AG09309 (cell line): Measurements from ENCODE around the gene CSTF3.
"Not testable (repeated sequence)": the region's sequence is repeated elsewhere in the genome, so short reads cannot be mapped to it uniquely, and the experiment has no call there.

Experiments
- DNase-seq: peaks from one replicate; pipeline ENCODE4 v3.0.0-alpha.2; 2010; ENCODE audit warnings: low read depth
- H3K4me3 ChIP-seq: 2 replicates; pipeline ENCODE4 v1.5.1; 2011; ENCODE audit warnings: mild to moderate bottlenecking, low read depth, low read length, moderate library complexity; ENCODE audit not compliant: control insufficient read depth
- TF ChIP-seq, protein P1 (sequence below): IDR thresholded peaks from 2 replicates; pipeline ENCODE4 v1.5.1; 2011; ENCODE audit warnings: mild to moderate bottlenecking, low read depth, low read length, inconsistent platforms; ENCODE audit not compliant: insufficient read depth, control insufficient read depth; ENCODE audit errors: missing control alignments

Gene CSTF3

DNA sequence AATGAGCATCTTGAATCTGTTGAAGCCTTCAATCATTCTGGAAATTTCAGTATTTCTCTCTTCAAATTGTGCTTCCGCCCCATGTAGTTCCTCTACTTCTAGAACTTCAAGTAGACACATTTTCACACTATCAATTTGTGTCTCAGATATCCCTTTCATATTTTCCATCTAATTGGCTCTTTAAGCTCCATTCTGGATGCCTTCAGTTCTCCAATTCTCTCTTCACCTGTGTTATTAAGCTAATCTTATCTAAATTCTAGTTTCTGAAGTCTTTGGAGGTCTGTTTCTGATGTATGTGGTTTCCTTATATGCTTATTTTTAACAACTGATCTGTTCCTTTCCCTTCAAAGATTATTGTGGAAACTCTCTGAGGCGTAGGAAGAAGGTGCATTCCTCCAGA, 36.3 kb downstream of the CSTF3 start:
- DNase-seq = no peak
- TF ChIP-seq, protein P1, sequence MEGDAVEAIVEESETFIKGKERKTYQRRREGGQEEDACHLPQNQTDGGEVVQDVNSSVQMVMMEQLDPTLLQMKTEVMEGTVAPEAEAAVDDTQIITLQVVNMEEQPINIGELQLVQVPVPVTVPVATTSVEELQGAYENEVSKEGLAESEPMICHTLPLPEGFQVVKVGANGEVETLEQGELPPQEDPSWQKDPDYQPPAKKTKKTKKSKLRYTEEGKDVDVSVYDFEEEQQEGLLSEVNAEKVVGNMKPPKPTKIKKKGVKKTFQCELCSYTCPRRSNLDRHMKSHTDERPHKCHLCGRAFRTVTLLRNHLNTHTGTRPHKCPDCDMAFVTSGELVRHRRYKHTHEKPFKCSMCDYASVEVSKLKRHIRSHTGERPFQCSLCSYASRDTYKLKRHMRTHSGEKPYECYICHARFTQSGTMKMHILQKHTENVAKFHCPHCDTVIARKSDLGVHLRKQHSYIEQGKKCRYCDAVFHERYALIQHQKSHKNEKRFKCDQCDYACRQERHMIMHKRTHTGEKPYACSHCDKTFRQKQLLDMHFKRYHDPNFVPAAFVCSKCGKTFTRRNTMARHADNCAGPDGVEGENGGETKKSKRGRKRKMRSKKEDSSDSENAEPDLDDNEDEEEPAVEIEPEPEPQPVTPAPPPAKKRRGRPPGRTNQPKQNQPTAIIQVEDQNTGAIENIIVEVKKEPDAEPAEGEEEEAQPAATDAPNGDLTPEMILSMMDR = no peak
- no peak overlapping the region for H3K4me3 ChIP-seq

DNA sequence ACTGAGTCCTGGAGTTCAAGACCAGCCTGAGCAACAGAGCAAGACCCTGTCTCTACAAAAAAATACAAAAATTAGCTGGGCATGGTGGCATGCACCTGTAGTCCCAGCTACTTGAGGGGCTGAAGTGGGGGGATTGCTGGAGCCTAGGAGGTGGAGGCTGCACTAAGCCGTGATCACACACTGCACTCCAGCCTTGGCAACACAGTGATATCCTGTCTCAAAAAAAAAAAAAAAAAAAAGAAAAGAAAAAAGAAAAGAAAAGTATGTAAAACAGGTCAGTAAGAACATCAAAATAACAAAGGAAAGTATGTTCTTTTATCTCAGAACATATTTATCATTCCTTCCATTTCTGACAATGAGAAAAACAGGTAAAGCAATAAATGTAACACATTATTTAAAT, 38.6 kb downstream of the CSTF3 start:
- H3K4me3 ChIP-seq, DNase-seq: not testable (repeated sequence)

DNA sequence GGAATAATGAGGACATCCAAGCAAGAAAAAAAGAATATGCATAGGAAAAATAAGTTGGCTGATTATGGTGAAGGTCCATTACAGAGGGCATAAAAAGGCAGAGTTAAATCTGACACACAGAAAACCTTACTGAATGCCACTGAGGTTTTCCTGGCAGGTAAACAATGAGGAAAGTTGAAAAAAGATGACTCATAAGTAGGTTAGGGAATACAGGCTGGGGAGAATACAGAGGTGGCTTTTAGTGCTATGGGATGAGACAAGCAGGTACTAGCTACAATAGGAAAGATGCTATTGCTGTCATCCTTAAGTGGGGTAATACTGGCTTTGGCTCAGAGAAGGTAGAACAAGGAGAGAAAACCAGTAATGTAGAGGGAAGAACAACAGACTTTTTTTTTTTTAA, 44.7 kb downstream of the CSTF3 start:
- TF ChIP-seq, protein P1 = no peak
- H3K4me3 ChIP-seq = no peak overlapping the region
- DNase-seq = no peak

GRCh38 chr11:33110083-33110482, 51.2 kb downstream of the CSTF3 start:
- TF ChIP-seq, protein P1 = no peak
- no peak overlapping the region for H3K4me3 ChIP-seq
- DNase-seq = no peak

- TF ChIP-seq, protein P1 = no peak
- no peak overlapping the region for H3K4me3 ChIP-seq
- no peak for DNase-seq
Observed at GRCh38 chr11:33109294-33109895, 51.9 kb downstream of the CSTF3 start.

- H3K4me3 ChIP-seq = no peak overlapping the region
- DNase-seq = no peak
- TF ChIP-seq, protein P1 = no peak
Observed at GRCh38 chr11:33103836-33104235, 57.4 kb downstream of the CSTF3 start.

DNA sequence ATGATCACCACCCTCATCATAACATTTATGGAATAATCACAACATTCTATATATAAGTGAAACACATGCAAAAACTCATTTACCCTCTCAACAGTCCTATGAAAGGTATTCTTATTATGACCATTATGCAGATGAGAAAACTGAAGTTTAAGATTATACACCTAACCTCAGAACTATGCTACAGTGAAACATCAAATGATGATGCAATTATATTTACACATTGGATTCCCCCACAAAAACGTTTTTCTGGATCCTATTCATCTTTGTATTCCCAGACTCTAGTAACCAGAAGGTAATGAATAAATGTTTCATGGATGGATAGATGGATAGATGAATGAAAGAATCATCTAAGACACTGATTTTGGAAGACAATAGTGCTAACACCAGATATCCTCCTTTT, 67.1 kb downstream of the CSTF3 start:
- DNase-seq = no peak
- TF ChIP-seq, protein P1 = no peak
- no peak overlapping the region for H3K4me3 ChIP-seq

GRCh38 chr11:33089776-33090175, 71.5 kb downstream of the CSTF3 start:
- no peak for DNase-seq
- no peak overlapping the region for H3K4me3 ChIP-seq
- TF ChIP-seq, protein P1 = peak; percentile 13
